NK-92 treated with Interleukin-12 subunit alpha and Interleukin-12 subunit beta, amount 100 ng/mL, for 24 hours (cell line): ENCODE results near the gene GKN1.
A peak's percentile ranks its signal among the peaks of the same experiment; 100 is the strongest.
"Not testable (repeated sequence)": the region's sequence is repeated elsewhere in the genome, so short reads cannot be mapped to it uniquely, and the experiment has no call there.

Experiments used
- DNase-seq: peaks from one replicate; lab custom pipeline; 2025; lab: John Stamatoyannopoulos, UW

GKN1 gene

DNA sequence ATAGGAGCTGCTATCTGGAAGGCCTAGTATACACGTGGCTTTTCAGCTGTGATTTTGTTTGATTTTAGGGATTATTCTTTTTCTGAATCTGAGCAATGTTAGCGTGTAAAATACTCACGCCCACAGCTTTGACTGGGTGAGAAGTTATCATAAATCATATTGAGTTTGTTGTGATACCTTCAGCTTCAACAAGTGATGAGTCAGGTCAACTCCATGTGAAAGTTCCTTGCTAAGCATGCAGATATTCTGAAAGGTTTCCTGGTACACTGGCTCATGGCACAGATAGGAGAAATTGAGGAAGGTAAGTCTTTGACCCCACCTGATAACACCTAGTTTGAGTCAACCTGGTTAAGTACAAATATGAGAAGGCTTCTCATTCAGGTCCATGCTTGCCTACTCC, at the start of gene GKN1:
Gene GKN1, plus strand, starts transcription at position 386 of the 400 bp plus-strand sequence. CDS start 42 bp downstream, outside the sequence.
- no peak for DNase-seq

- DNase-seq: no peak
Observed at GRCh38 chr2:68925295-68925896, 49.0 kb upstream of the GKN1 start.

GRCh38 chr2:68926796-68927195, 47.6 kb upstream of the GKN1 start:
- no peak for DNase-seq

- no peak for DNase-seq
Observed at GRCh38 chr2:68931149-68931711, 43.2 kb upstream of the GKN1 start.

DNA sequence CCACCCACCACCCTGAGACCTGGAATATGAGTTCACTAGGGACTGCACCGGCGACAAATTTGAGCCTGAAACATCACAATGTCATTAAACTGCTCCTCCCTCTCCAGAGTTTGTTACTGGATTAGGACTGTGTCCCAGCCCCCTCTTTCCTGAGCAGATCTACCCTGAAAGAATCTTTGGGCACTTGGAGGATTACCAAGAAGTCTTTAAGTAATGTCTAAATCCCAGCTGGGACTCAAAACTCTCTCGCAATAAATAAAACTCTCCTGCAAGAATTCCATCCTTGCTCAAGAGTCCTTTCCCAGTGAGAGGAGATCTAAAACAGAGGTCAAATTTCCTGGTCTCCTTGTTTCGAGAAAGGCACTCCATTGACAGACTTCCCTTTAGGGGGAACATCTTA, 42.6 kb upstream of the GKN1 start:
- no peak for DNase-seq

DNA sequence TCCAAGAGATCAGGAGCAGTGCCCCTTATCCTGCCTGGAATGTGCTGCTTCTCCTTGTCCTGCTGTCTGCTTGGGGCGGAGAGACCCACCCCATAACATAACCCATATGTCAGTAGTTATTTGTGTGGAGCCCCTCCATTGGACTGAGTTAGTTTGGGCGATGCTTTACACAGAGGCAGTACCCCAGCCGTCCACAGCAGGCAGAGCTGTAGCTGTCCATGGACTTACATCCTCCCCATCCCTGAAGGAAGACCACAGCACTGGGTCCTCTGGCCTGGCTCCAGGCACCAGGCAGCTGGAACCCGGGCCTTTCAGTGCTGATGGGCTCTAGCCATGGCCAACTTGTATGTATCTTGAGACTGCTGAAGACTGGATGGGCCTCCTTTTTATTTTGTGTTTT, 42.0 kb upstream of the GKN1 start:
- no peak for DNase-seq

DNA sequence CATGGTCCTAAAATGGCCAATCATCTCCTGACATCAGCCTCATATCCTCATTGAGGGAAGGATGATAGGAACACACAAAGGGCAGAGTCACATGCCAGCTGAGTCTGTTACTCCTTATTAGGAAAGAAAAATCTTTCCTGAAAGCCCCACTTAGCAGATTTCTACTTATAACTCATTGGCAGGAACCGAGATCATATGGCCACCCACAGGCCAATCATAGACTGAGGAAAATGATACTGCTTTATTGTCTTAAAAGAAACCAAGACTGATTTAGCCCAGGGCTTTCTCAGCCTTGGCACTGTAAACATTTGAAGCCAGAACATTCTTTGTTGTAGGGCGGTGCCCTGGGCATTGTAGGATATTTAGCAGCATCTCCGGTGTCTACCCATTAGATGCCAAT, 40.4 kb upstream of the GKN1 start:
- no peak for DNase-seq

GRCh38 chr2:68935471-68935870, 39.0 kb upstream of the GKN1 start:
- DNase-seq: no peak

- no peak for DNase-seq
Observed at GRCh38 chr2:68936427-68936826, 38.0 kb upstream of the GKN1 start.

- no peak for DNase-seq
Observed at GRCh38 chr2:68936889-68937288, 37.5 kb upstream of the GKN1 start.

- no peak for DNase-seq
Observed at GRCh38 chr2:68937346-68938055, 36.9 kb upstream of the GKN1 start.

- DNase-seq: no peak
Observed at GRCh38 chr2:68938938-68939337, 35.5 kb upstream of the GKN1 start.

DNA sequence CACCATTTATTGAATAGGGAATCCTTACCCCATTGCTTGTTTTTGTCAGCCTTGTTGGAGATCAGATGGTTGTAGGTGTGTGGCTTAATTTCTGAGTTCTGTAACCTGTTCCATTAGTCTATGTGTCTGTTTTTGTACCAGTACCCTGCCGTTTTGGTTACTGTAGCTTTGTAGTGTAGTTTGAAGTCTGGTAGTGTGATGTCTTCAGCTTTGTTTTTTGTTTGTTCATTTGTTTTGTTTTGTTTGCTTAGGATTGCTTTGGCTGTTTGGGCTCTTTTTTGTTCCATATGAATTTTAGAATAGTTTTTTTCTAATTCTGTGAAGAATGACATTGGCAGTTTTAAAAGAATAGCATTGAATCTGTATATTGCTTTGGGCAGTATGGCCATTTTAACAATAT, 34.5 kb upstream of the GKN1 start:
- no peak for DNase-seq

- DNase-seq: no peak
Observed at GRCh38 chr2:68940369-68940768, 34.1 kb upstream of the GKN1 start.

GRCh38 chr2:68942827-68943226, 31.6 kb upstream of the GKN1 start:
- no peak for DNase-seq

DNA sequence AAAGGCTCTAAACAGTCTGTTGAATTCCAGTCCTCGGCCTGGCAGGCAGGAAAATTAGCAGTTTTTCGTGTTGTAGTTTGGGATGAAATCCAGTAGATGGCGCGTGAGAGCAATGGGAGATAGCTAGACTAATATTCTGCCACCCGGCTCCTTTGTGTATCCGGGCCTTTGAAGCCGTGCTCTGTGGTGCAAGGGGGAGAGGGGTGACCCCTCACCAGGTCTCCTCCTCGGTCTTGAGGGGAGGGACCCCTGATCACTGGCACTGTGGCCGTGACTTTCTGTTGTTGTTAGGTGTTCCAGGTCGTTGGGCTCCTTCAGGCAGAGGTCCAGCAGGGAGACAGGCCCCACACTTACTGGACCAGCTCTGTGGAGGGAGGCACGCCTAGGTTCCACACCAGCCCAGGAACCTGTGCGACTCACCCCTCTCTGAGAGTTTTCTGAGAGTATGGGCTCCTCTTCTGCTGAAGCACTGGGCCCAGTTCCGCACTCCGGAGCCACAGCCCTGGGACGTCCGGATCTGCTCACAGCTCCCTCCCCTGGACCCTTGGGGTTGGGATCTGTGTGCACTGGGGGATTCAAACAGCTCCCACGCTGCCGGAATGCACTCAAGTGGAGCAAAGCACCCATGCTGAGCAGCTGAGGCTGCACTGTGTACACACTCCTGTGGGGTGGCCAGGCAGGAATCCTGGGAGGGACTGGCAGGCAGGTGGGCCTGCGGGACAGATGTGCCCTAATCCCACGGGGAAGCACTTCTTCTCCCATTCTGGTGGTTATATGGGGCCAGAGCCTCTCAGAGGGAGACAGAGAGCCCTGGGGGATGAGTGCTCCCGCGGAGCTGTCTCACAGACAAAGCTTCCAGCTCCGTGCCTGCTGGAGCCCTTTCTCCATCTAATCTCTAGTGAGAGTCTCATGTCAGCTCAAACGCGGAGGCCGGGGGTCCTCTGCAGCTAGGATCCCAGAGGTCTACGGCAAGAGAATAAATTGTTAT, 30.6 kb upstream of the GKN1 start:
- peak; percentile 33 for DNase-seq

GRCh38 chr2:68946117-68946516, 28.3 kb upstream of the GKN1 start:
- no peak for DNase-seq

GRCh38 chr2:68948710-68949109, 25.7 kb upstream of the GKN1 start:
- no peak for DNase-seq

DNA sequence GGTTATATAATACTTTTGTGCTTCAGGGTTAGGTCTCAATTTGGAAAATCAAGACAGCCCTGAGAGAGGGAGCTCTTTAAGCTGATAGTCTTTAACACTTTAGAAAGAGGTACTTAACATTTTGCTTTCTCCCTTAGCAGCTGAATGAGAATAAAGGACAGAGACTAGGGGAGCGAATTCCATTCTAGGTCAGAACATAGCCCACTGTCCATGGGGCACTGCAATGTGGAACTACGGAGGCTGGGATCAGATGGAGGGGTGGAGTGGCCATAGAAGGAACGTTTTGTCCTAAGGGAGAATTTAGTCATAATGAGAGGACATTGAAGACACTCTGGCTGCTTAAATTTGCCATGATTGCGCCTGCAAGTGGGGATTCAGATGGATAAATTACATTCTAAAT, 22.5 kb upstream of the GKN1 start:
- DNase-seq: no peak

- DNase-seq: no peak
Observed at GRCh38 chr2:68952887-68953521, 21.4 kb upstream of the GKN1 start, which contains the start of gene GKN2. Gene GKN2 (minus strand): TSS chr2:68952893. CDS start chr2:68952861, 32 bp downstream.

DNA sequence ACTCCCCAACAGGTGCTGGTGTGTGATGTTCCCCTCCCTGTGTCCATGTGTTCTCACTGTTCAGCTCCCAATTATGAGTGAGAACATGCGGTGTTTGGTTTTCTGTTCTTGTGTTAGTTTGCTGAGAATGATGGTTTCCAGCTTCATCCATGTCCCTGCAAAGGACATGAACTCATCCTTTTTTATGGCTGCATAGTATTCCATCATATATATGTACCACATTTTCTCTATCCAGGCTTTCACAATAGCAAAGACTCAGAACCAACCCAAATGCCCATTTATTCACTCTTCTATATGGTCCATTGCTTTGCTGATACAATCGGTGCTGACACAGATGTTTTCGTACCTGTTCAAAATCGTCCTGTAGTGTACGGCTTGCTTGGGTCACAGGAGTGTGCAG, 19.0 kb upstream of the GKN1 start:
- DNase-seq: not testable (repeated sequence)

DNA sequence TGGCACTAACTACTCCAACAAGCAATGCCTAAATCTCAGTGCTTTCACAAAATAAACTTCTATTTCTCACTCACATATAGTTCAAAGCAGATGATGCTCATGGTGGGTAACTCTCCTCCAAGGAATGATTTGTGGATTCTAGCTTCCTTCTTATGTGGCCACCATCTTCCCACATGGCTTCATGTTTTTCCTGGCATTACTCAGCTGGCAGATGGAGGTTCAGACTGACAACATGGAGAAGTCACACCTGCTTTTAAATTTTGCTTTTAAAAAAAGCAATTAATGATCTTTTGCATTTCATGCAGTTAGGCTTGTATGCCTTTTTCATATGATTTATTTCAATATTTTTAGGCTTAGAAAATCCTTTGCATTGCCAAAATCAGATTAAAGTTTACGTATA, 15.4 kb upstream of the GKN1 start:
- no peak for DNase-seq
